Prostate gland (tissue), 2 donors: ENCODE data around the gene DSTN. TPM values are rescaled to one million over a fixed set of nuclear protein-coding genes. Genes with fewer than 3 reads are reported as not detected.

Experiments
- DNase-seq: peaks from one replicate; pipeline ENCODE4 v3.0.0-alpha.2; 2019; ENCODE audit warnings: low spot score
- H3K27ac ChIP-seq, 2 donors: fragments of 200-600 bp; sonication (generic); 2 replicates each; pipeline ENCODE4 v1.5.1; 2017 to 2019
- H3K27me3 ChIP-seq: fragments of 200-600 bp; sonication (generic); replicated peaks from 2 replicates; pipeline ENCODE4 v1.5.1; 2019; ENCODE audit not compliant: insufficient read depth
- H3K36me3 ChIP-seq, 2 donors: fragments of 200-600 bp; sonication (generic); 1 replicate in 1 of 2; 2 replicates in 1 of 2; pipeline versions ENCODE4 v1.5.1 to v1.8.1; 2017 to 2019
- H3K4me1 ChIP-seq: fragments of 200-600 bp; sonication (generic); replicated peaks from 2 replicates; pipeline ENCODE4 v1.5.1; 2019
- H3K4me3 ChIP-seq, 2 donors: fragments of 200-600 bp; sonication (generic); 2 replicates each; pipeline ENCODE4 v1.5.1; 2017 to 2019
- H3K9me3 ChIP-seq: fragments of 200-600 bp; sonication (generic); 2 replicates; pipeline ENCODE4 v1.5.1; 2017
- CTCF ChIP-seq, 4 experiments: fragments of 200-600 bp in 2 of 4; fragments of 450-650 bp in 2 of 4; sonication (generic) in 2 of 4; IDR thresholded peaks; 1 replicate in 3 of 4; 2 replicates in 1 of 4; pipeline ENCODE4 v1.5.1; 2016 to 2019; ENCODE audit warnings: antibody characterized with exemption in 4 of 4, mild to moderate bottlenecking in 2 of 4, moderate library complexity in 2 of 4
- POLR2A ChIP-seq: fragments of 450-650 bp; IDR thresholded peaks from one replicate; pipeline ENCODE4 v1.6.1; 2016; ENCODE audit warnings: antibody characterized with exemption, mild to moderate bottlenecking
- POLR2AphosphoS5 ChIP-seq: sonication (generic); formaldehyde crosslinking; IDR thresholded peaks from one replicate; pipeline ENCODE4 v1.6.1; 2017; ENCODE audit warnings: antibody characterized with exemption
- WGBS: methylation state at CpG from one replicate; pipeline ENCODE4 v1.1.5; 2018; 5-methylcytosine and 5-hydroxymethylcytosine counted together
- intact Hi-C: fragments of 100-400 bp; cut with DNase I; formaldehyde crosslinking; loops from one replicate; pipeline ENCODE4 v1.14.2; 2022
- total RNA-seq, 2 donors: library from RNA; depleted of rRNA; stranded (reverse); fragments of >200 nt; gene quantifications; one replicate each; pipeline ENCODE4 v1.1.0, GENCODE V29; 2016

DSTN gene
- total RNA-seq, 2 donors from 2014 or later, result 284 to 559 TPM

GRCh38 chr20:17571153-17571527, 1.3 kb downstream of the DSTN start:
- TF ChIP-seq POLR2A (no peak), CTCF (IDR thresholded peaks at IDR 0.05) (no peak), POLR2AphosphoS5 (no peak)
- DNase-seq, result no peak
- H3K4me1 ChIP-seq, result peaks cover 6% of the 10 kb centered on the region
- no peaks in the 10 kb centered on the region for H3K36me3 ChIP-seq
- H3K9me3 ChIP-seq, result no peaks in the 10 kb centered on the region
- intact Hi-C loops, result loop anchor here (5.0 kb wide), 1 partner anchor 41 kb away; no protein-coding TSS in a partner anchor
- peak overlapping the region; percentile 96 to 100 for H3K27ac ChIP-seq
- WGBS, result 3% methylated on average over 6 of the region's 6 CpGs
- H3K4me3 ChIP-seq, result peak overlapping the region; percentile 91 to 100
- H3K27me3 ChIP-seq, result no peaks in the 10 kb centered on the region

GRCh38 chr20:17572034-17572638, 2.3 kb downstream of the DSTN start:
- 29% methylated on average over 7 of the region's 7 CpGs for WGBS

GRCh38 chr20:17573463-17573862, 3.6 kb downstream of the DSTN start:
- Histone ChIP-seq H3K4me3 (no peak overlapping the region), H3K27me3 (no peaks in the 10 kb centered on the region), H3K9me3 (no peaks in the 10 kb centered on the region), H3K4me1 (peaks cover 6% of the 10 kb centered on the region), H3K36me3 (no peaks in the 10 kb centered on the region), H3K27ac (peak overlapping the region; percentile 96 to 100)
- intact Hi-C loops, result loop anchor here (5.0 kb wide), 1 partner anchor 39 kb away; no protein-coding TSS in a partner anchor
- no peak for DNase-seq
- TF ChIP-seq POLR2AphosphoS5 (no peak), POLR2A (no peak), CTCF (IDR thresholded peaks at IDR 0.05) (no peak)
- WGBS, result 51% methylated on average over 3 of the region's 3 CpGs

More at GRCh38 chr20:17572034-17572638, 2.3 kb downstream of the DSTN start:
- Histone ChIP-seq H3K4me1 (peaks cover 6% of the 10 kb centered on the region), H3K4me3 (peak overlapping the region; percentile 91 to 100), H3K9me3 (no peaks in the 10 kb centered on the region), H3K36me3 (no peaks in the 10 kb centered on the region), H3K27ac (peak overlapping the region; percentile 96 to 100), H3K27me3 (no peaks in the 10 kb centered on the region)
- TF ChIP-seq CTCF (IDR thresholded peaks at IDR 0.05) (no peak), POLR2AphosphoS5 (no peak), POLR2A (no peak)
- intact Hi-C loops, result loop anchor here (5.0 kb wide), 1 partner anchor 40 kb away; no protein-coding TSS in a partner anchor
- DNase-seq, result no peak

GRCh38 chr20:17576215-17576614, 6.3 kb downstream of the DSTN start:
- WGBS, result 66% methylated on average over 8 of the region's 8 CpGs
- TF ChIP-seq POLR2A (no peak), CTCF (IDR thresholded peaks at IDR 0.05) (no peak), POLR2AphosphoS5 (no peak)
- Histone ChIP-seq H3K36me3 (no peaks in the 10 kb centered on the region), H3K4me1 (peaks cover 6% of the 10 kb centered on the region), H3K9me3 (no peaks in the 10 kb centered on the region), H3K4me3 (no peak overlapping the region), H3K27ac (no peak overlapping the region), H3K27me3 (no peaks in the 10 kb centered on the region)
- intact Hi-C loops, result no loop called here
- DNase-seq, result no peak
